NCI-H2029 (cell line): ENCODE measurements around the gene PCDHB1.

ENCODE experiments used
- DNase-seq: peaks from one replicate; lab custom pipeline; 2025; lab: John Stamatoyannopoulos, UW

Gene PCDHB1, protein sequence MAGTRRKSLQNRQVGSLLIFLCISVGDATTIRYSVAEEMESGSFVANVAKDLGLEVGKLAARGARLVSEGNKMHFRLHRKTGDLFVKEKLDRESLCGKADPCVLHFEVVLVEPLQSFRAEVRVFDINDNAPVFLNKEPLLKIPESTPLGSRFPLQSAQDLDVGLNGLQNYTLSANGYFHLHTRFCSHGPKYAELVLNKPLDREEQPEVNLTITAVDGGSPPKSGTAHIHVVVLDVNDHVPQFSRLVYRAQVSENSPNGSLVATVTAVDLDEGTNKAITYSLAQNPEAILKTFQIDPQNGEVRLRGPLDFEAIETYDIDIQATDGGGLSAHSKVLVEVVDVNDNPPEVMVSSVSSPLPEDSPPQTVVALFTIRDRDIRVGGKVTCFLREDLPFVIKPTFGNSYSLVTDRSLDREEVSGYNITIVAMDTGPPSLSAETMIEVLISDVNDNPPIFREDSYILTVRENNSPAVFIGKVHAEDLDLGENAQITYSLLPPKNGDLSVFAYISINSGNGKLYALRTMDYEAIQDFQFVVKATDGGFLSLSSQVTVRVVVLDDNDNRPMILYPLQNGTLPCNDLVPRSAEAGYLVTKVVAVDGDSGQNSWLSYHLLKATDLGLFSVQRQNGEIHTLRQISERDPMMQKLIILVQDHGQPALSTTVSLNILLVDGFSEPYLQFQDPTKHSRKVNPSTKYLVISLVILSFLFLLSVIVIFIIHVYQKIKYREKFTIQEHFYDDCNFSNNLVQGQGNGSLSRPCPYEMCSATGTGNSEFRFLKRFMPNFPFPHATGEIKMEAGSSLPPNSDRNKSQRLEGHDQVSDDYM

DNA sequence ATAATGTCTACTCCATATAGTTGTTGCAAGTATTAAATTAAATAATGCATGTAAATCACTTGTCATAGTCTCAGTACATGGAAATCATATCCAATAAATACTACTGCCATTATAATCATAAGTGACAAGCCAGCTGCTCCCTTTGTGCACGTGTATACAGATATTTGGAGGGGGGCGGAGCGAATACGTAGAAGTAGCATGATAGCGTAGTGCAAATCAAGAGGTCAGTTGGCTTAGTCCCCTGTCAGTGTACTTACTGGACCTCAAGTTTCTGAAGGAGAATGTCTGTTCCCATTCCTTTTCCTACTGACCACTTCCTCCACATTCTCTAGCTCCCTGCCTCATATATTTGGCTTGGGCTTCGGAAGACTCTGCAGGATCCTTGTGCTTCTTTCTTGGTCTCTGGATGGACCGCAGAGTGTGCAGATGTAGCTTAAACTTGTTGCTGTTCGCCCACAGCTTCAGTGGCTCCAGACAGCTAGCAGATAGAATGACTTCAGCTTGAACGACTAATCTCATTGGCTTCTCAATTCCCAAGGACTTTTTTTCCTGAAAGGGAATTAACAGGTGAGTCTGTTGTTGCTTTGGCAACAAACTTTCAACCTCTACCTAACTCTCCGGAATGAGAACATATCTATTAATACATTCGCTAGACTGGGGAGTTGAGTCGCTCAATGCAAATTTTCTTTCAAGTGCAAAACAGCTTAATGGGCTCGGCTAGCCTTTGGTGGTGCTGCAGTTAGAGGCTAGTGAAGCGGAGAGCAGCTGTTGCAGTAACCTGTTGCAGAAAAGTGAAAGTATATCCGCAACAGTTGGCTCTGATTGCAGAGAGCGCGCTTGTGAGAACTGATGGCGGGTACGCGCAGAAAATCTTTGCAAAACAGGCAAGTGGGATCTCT lies at the start of gene PCDHB1:
Gene PCDHB1, plus strand, starts transcription at position 753 of the 899 bp plus-strand sequence. Its CDS starts 97 bp downstream, at position 850.
- DNase-seq: peak; percentile 50

DNA sequence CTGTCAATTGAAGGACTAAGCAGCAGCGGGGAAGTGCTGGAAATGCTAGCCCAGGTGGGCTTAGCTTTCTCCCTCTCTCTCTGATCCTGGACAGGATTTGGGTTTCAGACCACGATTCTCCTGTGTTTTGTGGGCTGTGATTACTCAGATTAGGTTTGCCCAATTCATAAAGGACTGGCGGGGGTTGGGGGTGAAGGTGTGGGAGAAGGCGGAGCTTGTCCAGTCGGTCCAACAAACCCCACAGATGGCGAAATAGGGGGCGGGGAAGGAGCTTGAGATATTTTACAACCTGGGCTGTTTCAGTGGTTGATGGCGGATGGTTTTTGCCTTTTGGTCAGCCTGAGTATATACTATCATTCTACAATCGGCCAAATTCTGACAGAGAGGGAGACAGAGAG lies 49.7 kb upstream of the PCDHB1 start:
- DNase-seq: no peak

DNA sequence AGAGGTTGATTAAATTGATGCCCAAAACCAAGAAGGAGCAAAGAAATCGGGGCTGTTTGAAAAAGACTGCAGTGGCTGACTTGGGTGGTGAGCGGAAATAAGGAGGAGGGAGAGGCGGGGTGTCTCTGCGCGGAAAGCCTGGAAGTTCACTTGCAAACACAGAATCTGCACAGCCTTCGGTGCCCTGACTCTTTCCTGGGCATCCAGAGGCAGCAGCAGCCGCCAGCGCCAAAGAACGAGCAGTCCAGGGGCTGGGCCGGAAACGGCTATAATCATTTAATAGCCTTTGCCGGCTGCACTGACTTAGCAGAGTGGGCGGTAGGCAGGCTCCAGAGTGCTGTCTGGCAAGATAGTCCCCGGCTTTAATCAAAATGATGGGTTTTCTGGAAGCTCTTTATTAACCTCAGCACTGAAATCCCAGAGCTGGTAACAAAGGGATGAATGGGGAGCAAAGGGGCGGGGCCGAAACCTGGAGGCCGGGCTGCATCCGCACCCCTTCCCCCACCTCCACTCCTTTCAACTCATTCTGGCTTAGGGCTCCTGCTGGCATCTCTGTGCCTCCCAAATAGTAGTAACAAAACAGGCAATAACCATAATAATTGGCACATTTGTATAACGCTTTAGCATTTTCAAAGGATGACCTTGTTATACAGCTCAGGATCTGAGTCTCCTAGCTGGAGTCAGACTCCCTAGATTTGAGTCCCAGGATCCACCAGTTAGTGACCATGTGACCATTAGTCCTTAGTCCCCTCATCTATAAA lies 49.1 kb upstream of the PCDHB1 start:
- DNase-seq: no peak

DNA sequence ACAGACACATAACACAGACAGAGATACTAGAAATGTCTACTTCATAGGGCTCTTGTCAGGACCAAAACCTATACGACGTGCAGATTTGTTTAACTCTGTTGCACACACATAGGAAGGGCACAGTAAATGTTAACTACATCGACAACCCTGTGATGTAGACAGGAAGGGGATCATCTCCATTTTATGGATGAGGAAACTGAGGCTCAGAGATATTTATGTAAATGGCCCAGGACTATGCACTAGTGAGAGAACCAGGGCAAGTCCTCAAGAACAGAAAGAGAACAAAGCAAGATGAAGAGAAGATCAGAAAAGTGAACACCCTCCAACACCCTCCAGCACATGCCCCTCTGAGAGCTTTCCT lies 48.6 kb upstream of the PCDHB1 start:
- DNase-seq: no peak

DNA sequence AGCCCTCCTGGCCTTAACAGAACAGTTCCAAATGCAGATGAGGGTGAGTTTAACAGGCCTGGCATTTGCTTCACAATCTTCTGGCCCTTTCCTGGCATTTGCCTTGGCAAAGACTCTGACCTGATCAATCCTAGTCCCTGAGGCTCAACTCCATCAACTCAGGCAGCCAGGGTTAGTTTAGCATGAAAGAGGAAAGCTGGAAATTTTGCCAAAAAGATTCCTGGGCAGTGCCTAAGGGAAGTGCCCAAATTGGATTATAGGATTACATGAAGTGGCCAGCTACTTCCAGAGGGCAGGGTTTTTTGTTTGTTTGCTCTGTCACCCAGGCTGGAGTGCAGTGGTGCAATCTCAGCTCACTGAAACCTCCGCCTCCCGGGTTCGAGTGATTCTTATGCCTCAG lies 48.1 kb upstream of the PCDHB1 start:
- DNase-seq: no peak

DNA sequence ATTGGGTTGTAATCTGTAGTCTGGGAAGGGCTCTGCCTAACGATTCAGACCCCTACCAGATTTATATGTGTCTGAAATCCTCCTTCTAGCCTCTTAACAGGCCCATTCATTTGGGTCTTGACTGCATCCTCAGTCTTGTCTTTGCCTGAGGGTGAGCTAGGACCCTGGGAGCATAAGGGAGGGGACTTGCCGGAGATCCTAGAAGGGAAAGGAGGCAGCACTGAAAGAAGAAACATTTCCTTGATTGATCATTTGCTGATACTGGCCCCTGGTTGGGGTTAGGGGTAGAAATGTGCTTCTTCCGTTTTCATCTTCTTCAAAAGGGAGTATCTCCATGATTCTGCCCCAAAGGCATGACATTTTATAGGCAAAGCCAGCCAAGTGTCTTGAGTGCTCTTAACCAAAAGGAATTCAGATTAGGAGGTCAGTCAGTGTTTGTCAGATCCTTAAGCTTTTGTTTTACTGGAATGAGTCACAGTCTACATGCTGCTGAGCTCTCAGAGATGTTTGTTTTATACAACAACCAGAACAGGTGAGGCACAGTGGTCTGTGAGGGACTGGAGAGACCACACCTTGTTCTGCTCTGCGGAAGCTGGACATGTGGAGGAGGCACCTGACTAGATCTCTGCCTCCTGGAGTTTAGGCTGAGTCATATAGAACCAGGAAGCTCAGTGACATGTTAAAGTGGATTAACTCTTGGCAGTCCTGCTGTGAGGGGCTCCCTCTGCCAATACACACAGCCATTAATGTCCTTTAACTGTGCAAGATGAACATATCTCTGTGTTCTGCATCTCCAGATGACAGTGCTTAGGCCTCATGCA lies 47.2 kb upstream of the PCDHB1 start:
- peak; percentile 96 for DNase-seq

DNA sequence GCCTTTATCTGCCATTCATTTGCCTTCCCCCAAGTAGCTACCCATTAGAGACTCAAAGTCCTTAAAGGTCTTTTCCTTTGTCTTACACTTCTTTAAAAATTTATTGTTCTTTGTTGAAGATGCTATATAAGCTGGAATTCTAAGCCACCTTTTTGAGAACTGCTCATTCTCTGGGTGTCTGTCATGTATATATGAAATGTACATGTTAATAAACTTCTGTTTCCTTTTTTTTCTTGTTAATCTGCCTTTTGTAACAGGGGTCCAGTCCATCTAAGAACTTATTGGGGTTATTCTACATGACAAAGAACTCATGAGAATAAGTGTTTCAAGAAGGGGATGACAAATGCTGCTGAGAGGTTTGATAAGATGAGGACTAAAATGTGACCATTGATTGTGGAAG lies 43.4 kb upstream of the PCDHB1 start:
- DNase-seq: no peak

DNA sequence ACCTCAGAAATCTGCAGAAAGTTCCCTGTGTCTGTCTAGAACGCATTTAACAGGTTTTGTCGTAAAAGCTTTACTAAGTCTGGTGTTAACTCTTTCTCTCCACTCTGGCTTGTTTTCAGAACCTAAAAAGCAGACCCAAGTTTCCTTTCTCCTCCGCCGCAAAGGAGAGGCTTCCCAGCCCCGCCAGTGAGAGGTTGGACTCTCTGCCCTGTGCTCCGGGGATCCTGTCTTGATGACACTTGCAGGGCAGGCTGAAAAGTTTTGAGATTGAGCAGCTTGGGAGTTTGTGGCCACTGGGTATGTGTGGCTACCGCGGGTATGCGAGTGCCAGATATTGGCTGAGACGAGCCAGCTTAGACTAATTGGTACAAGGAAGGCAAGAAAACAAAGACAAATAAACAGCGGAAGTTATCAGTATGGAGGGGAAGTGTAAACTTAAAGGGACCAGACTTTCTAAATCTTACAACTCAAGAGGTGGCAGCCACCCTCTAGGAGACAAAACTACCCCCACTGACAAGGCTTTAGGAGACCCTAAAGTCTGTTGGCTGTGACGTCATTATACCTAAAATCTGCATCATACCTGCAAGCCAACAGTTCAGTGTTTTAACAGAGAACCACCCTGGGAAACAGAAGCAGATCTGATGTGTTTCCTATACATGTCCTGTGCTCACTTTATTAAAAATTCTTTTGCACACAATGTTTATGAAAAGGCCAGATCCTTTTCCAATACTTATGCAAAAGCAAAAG lies 41.0 kb upstream of the PCDHB1 start:
- no peak for DNase-seq

DNA sequence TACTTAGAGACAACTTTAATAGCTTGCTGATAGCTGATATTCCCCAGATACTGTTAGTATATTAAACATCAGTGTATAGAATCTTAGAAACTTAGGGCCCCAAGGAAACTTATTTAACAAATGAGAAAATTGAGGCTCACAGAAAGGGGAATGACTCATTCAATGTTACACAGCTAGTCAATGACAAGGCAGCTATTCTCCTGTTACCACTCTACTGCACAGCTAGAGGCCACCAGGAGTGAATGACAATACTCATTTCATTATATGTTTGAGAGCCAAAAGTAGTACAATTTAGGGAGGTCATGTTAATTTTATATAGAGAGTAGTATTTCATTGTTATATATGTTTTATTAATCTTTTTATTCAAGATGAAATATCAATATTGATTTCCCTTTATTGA lies 33.2 kb upstream of the PCDHB1 start:
- no peak for DNase-seq

DNA sequence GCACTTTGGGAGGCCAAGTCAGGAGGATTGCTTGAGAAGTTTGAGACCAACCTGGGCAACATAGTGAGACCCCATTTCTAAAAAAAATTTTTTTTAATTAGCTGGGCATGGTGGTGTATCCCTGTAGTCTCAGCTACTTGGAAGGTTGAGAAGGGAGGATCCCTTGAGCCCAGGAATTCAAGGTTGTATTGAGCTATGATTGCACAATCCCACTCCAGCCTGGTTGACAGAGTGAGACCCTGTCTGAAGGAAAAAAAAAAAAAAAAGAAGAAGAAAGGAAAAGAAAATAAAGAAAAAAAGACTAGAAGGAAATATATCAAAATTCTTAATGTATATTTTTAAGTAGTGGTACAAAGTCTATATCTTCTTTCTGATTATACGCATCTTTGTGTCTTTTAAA lies 28.8 kb upstream of the PCDHB1 start:
- no peak for DNase-seq

DNA sequence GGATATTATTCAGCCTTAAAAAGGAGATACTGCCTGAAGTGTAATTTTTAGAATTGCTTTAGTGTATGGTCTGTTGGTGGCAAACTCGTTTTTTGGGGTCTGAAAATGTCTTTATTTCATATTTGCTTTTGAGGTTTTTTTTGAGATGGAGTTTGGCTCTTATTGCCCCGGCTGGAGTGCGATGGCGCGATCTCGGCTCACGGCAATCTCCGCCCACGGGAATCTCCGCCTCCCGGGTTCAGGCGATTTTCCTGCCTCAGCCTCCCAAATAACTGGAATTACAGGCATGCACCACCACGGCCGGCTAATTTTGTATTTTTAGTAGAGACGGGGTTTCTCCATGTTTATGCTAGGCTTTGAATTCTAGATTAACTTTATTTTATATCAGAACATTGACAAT lies 20.2 kb upstream of the PCDHB1 start:
- no peak for DNase-seq

DNA sequence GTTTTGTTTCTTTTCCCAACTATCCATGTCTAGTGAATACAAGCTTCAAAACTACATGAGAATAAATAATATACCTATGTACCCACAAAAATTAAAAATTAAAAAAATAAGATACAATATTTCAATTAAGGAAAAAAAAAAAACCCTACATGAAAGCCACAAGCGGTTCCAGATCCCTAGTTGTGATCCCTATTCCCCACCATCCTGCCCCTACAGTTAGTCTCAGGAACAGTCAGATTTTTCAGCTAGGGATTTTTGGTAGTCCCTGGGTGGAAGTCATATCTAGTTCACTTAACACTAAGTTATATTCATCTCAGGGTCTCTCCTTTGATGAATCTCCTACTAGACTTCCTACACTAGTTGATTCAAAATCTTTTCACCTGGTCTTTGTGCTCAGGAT lies 18.5 kb upstream of the PCDHB1 start:
- no peak for DNase-seq

DNA sequence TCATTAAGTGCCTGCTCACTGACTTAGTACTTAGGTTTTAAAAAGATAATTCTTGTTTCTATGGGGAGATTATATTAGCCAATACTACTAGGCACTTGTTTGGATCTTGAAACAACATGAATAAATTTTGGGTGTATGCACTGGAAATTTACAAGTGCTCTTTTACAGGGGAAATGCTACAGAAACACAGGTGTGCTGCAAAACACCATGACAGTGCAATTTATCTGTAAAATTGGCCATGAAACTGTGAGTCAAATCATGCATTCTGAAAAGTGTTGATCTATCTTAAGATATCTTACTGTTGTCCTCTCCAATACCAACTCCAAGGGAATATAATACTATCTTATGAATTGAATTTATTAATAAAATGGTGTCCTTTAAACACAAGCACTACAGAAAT lies 12.1 kb upstream of the PCDHB1 start:
- DNase-seq: no peak

DNA sequence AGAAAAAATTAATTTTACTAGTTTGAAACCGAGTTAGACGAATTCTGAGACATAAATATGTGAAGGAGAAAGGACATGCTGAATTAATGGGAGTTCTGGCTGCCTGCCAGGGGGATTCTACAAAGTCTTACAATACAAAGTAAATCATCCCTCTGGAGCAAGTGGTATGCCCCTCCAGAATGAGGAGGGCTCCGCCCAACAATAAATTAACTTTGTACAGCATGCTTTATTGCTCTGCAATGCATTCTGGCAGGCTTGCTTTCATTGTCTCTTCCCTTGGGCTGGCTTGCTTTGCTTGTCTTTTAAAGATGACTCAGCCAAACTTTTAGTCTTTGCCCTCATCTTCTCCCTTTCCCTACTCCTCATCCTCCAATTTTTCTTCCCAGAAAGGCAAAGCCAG lies 11.7 kb upstream of the PCDHB1 start:
- peak; percentile 8 for DNase-seq

DNA sequence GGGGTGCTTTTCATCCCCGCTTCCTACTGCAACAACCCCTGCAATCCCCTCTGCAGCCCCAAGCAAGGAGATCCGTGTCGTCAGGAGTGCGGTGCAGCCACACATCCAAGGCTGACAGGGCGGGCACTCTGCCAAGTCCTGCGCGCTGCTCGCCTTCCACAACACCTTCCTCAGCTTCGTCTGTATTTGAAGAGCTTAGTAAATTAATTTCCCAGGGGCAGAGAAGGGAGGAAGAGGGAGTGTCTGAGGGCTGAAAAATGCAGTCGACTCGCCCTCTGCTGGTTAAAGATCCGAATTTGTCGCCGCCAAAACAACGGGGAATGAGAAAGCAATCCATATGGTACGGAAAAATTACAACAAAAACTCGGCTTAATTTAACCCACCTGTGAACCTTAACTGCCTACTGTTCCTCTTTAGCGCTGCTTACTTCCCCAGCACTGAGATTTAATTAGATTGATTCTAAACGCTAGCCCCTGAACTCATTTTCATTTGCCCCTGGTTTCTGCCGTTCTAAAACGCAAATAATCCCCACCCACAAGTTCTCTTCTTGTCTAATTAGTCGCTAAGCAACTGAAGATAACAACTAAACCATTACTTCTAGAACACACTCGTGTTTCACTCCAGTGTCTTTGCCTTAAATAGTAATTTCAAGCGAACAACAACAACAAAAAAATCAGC lies 10.9 kb upstream of the PCDHB1 start:
- DNase-seq: peak; percentile 92

DNA sequence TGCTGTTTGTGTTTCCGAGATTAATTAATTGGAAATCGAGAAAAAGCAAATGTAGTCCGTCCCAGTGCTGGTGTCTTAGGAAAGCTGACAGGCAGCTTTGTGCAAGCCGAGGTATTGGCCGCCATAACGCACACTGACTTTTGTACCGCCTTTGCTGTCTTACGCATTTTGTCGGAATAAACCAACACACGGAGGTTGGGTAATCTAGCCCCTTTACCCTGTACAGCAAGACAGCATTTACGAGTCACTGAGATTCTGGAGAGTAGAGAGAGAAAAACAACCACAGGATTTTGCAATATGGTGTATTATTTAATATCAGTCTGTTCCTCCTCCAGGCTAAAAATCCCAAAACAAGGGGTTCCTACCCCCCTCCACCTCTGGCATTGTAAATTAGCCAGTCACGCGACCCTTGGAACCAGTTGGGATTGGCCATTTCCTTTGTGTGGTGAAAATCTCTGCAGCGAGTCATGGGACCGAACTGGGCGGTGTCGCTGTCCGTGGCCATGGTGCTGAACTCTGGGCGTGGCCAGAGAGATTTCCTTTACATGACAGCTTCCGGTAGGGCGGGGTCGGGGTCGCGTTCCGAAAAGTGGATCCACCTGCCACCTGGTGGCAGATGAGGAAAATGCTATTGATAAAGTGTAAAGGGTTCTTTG lies 10.3 kb upstream of the PCDHB1 start:
- peak; percentile 99 for DNase-seq

DNA sequence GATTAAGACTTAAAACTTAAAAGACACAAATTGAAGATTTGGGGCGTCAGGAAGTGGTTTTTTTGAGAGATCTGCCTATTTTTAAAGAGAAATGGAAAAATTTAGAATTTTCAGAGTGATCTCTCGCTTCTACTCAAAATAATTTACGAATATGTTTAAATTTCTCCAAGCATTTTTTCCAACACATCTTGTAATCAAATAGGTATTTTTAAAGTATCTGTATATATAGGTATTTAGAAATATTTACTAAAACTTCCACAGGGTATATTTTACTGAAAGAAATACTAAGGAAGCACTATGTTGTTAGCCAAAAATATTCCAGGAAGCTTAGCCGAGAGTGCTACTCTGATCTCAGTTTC lies 9.8 kb upstream of the PCDHB1 start:
- DNase-seq: no peak

DNA sequence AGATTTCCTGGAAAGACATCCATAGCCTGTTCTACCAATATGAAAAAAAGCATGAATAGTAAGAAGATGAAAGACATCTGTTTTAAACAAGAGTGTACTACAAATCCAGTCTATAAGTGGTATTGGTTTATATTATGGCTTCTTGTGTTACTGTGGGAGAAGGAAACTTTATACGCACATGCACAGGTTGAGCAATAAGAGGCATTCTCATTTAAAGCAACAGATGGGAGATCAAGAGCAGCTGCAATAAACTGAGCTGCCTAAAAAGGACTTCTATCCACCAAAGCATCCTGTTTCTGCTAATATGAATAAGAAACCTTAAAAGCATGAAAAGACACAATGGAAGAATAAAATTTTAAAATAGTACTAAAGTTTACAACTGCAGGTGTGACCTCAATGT lies 8.6 kb upstream of the PCDHB1 start:
- no peak for DNase-seq

DNA sequence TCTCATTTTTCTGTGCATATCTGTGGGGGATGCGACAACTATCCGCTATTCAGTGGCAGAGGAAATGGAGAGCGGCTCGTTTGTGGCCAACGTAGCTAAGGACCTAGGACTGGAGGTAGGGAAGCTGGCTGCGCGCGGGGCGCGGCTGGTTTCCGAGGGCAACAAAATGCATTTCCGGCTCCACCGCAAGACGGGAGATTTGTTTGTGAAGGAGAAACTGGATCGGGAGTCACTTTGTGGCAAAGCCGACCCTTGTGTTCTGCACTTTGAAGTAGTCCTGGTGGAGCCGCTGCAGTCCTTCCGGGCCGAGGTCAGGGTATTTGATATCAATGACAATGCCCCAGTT lies 320 bp downstream of the PCDHB1 start:
- DNase-seq: peak; percentile 50
